ENCODE results near the gene CPNE8.

The CPNE8 gene

DNA sequence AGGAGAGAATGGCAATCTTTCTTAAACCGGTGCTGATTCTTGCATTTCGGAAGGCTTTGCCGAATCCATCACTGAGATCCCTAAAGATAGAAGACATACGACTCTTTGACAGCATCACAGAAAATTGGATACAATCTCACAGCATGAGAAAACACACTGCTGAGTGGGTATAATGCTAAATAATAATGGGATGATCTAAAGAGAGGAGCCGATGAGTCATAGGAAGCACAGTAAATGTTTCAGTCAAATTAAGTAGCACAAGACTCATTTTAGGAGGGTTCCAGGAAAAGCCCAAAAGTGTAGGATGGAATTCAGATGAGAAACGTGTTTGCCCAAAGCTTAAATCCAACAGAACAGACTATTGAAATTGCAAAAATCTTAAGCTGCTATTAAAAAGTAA lies 81.7 kb downstream of the CPNE8 start:
- TF ChIP-seq FOXP2 (optimal IDR thresholded peaks at IDR 0.05; ENCODE audit: borderline replicate concordance, extremely low read depth, extremely low read length, insufficient read depth) (no peak), SIN3A (IDR thresholded peaks at IDR 0.05; ENCODE audit: borderline replicate concordance, insufficient read depth, low read length) (no peak), TAF1 (IDR thresholded peaks at IDR 0.05; ENCODE audit: borderline replicate concordance, insufficient read depth, low read length) (no peak), POLR2AphosphoS5 (IDR thresholded peaks at IDR 0.05; ENCODE audit: low read depth, low read length) (no peak)
- TF ChIP-seq, protein P1, sequence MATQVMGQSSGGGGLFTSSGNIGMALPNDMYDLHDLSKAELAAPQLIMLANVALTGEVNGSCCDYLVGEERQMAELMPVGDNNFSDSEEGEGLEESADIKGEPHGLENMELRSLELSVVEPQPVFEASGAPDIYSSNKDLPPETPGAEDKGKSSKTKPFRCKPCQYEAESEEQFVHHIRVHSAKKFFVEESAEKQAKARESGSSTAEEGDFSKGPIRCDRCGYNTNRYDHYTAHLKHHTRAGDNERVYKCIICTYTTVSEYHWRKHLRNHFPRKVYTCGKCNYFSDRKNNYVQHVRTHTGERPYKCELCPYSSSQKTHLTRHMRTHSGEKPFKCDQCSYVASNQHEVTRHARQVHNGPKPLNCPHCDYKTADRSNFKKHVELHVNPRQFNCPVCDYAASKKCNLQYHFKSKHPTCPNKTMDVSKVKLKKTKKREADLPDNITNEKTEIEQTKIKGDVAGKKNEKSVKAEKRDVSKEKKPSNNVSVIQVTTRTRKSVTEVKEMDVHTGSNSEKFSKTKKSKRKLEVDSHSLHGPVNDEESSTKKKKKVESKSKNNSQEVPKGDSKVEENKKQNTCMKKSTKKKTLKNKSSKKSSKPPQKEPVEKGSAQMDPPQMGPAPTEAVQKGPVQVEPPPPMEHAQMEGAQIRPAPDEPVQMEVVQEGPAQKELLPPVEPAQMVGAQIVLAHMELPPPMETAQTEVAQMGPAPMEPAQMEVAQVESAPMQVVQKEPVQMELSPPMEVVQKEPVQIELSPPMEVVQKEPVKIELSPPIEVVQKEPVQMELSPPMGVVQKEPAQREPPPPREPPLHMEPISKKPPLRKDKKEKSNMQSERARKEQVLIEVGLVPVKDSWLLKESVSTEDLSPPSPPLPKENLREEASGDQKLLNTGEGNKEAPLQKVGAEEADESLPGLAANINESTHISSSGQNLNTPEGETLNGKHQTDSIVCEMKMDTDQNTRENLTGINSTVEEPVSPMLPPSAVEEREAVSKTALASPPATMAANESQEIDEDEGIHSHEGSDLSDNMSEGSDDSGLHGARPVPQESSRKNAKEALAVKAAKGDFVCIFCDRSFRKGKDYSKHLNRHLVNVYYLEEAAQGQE (IDR thresholded peaks at IDR 0.05; ENCODE audit: insufficient read depth in 1 of 2, low read depth in 2 of 2, low read length in 2 of 2), result no peak

DNA sequence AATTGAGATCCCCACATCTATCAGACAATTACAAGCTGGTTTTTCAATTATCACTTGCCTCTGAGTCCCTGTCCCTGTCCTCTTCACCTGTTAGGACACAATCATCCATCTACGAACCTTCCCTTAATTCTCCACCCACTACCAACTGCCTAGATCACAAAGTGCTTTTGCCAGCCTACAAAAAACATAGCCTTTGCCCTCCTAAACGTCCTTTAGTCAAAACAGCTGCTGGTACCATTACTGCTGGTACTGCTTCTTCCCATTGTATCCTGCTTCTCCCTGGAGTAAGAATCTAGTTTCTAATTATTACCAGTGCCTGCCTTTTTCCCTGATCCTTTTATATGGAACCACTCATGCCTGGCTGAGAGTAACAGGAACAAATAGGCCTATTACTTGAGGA lies 82.1 kb downstream of the CPNE8 start:
- TF ChIP-seq TAF1 (IDR thresholded peaks at IDR 0.05; ENCODE audit: borderline replicate concordance, insufficient read depth, low read length) (no peak), SIN3A (IDR thresholded peaks at IDR 0.05; ENCODE audit: borderline replicate concordance, insufficient read depth, low read length) (no peak), FOXP2 (optimal IDR thresholded peaks at IDR 0.05; ENCODE audit: borderline replicate concordance, extremely low read depth, extremely low read length, insufficient read depth) (no peak), POLR2AphosphoS5 (IDR thresholded peaks at IDR 0.05; ENCODE audit: low read depth, low read length) (no peak)
- TF ChIP-seq, protein P1 (IDR thresholded peaks at IDR 0.05; ENCODE audit: insufficient read depth in 1 of 2, low read depth in 2 of 2, low read length in 2 of 2), result no peak

DNA sequence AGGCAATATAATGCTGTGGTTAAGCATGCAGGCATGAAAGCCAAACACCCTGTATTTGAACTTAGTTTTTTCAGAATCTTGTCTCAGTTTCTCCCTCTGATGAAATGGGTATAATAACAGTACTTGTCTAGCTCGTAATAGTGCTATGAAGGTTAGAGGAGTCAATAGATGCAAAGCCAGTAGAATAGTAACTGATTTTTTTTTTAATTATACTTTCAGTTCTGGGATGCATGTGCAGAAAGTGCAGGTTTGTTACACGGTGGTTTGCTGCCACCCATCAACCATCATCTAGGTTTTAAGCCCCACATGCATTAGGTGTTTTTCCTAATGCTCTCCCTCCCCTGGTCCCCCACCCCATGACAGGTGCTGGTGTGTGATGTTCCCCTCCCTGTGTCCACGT lies 87.4 kb downstream of the CPNE8 start:
- TF ChIP-seq, protein P1 (IDR thresholded peaks at IDR 0.05; ENCODE audit: insufficient read depth in 1 of 2, low read depth in 2 of 2, low read length in 2 of 2), result no peak

DNA sequence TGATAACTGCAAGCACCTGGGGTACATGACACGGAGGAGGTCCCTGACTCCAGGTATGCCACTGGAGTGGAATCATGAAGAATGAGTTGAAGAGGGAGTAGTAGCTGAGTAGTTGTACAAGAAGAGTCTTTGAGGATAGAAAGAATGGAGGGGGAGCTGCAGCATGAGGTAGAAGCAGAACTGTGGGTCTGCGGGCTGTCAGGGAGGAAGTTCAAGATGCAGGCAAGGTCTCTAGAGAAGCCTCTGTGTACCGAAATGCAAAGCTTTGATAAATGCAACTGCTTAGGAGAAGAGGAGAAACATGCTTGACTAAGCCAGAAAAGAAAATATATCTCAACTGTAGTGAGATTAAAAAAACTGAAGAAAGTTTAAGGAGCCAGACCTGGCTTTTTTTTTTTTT lies 91.5 kb downstream of the CPNE8 start:
- no peak for TF ChIP-seq FOXP2 (optimal IDR thresholded peaks at IDR 0.05; ENCODE audit: borderline replicate concordance, extremely low read depth, extremely low read length, insufficient read depth)

DNA sequence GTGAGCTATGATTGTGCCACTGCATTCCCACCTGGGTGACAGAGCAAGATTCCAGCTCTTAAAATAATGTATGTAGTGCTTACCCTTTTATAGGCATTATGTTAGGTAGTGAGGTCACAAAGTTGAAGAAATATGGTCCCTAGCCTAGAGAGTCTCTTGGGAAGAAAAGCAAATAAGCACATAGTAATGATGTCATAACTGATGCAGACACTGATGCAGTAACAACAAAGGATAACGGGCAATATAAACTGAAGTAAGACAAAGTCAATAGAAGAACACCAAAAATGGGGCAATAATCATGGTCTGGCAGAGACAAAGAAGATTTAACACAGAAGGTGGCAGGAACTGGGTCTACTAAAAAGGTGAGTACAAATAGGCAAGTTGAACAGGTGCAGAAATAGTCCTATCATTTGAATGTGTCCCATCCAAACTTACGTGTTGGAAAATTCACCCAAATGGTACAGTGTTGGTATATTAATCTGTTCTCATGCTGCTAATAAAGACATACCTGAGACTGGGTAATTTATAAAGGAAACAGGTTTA lies 93.5 kb downstream of the CPNE8 start:
- TF ChIP-seq FOXP2 (optimal IDR thresholded peaks at IDR 0.05; ENCODE audit: borderline replicate concordance, extremely low read depth, extremely low read length, insufficient read depth), result no peak
- no peak for TF ChIP-seq TAF1 (IDR thresholded peaks at IDR 0.05; ENCODE audit: borderline replicate concordance, insufficient read depth, low read length)
- TF ChIP-seq SIN3A (IDR thresholded peaks at IDR 0.05; ENCODE audit: borderline replicate concordance, insufficient read depth, low read length), result no peak
- TF ChIP-seq, protein P1 (IDR thresholded peaks at IDR 0.05; ENCODE audit: insufficient read depth in 1 of 2, low read depth in 2 of 2, low read length in 2 of 2), result no peak
- no peak for TF ChIP-seq POLR2AphosphoS5 (IDR thresholded peaks at IDR 0.05; ENCODE audit: low read depth, low read length)

All from PFSK-1 (cell line).